SK-N-SH (cell line): ENCODE results near the gene GLYATL1. TPM values are rescaled to one million over a fixed set of nuclear protein-coding genes. Genes with fewer than 3 reads are reported as not detected.

ENCODE experiments used
- CTCF ChIA-PET: fragments of 300-600, 350-600 bp; formaldehyde crosslinking; extraction: SDS; loops from one replicate; lab custom pipeline; 2021; lab: Yijun Ruan, JAX
- POLR2A ChIA-PET: fragments of 350-600 bp; sonication (Branson Sonifier 250); formaldehyde crosslinking; extraction: SDS; loops from one replicate; lab custom pipeline; 2020; ENCODE audit warnings: antibody characterized with exemption, inconsistent platforms; lab: Yijun Ruan, JAX
- DNase-seq: peaks from one replicate; pipeline ENCODE4 v3.0.0; 2012
- H2AFZ ChIP-seq: fragments of 200-600 bp; sonication (generic); 2 replicates; pipeline ENCODE4 v1.8.1; 2016; ENCODE audit warnings: antibody characterized with exemption, mild to moderate bottlenecking, low read depth
- H3F3A ChIP-seq: fragments of 200-600 bp; sonication (generic); replicated peaks from 2 replicates; pipeline ENCODE3; 2016; ENCODE audit warnings: antibody characterized with exemption, mild to moderate bottlenecking; ENCODE audit not compliant: insufficient read depth
- H3K27ac ChIP-seq, 2 experiments: fragments of 200-500 bp in 1 of 2; fragments of 200-600 bp in 1 of 2; sonication (Bioruptor generic) in 1 of 2; sonication (generic), shearing (Covaris generic) in 1 of 2; 2 replicates each; pipeline versions ENCODE4 v1.5.1 to v1.6.1; 2014 to 2016; ENCODE audit warnings: low read depth in 2 of 2, inconsistent platforms in 1 of 2, low read length in 1 of 2, mild to moderate bottlenecking in 1 of 2, mixed read lengths in 1 of 2
- H3K27me3 ChIP-seq: fragments of 200-600 bp; sonication (generic), shearing (Covaris generic); 2 replicates; pipeline ENCODE4 v1.6.1; 2016; ENCODE audit warnings: mixed run types; ENCODE audit not compliant: insufficient read depth
- H3K36me3 ChIP-seq, 2 experiments: fragments of 200-500 bp in 1 of 2; fragments of 200-600 bp in 1 of 2; sonication (Bioruptor generic) in 1 of 2; sonication (generic) in 1 of 2; replicated peaks in 1 of 2; 2 replicates each; pipeline versions ENCODE3 to v1.5.1; 2014 to 2016; ENCODE audit warnings: low read length in 1 of 2, mild to moderate bottlenecking in 1 of 2; ENCODE audit not compliant: insufficient read depth in 2 of 2, control insufficient read depth in 1 of 2
- H3K4me1 ChIP-seq, 2 experiments: fragments of 200-500 bp in 1 of 2; fragments of 200-600 bp in 1 of 2; sonication (Bioruptor generic) in 1 of 2; sonication (generic), shearing (Covaris generic) in 1 of 2; 2 replicates each; pipeline versions ENCODE4 v1.5.1 to v1.6.1; 2014 to 2016; ENCODE audit warnings: low read depth in 1 of 2, low read length in 1 of 2, mixed run types in 1 of 2; ENCODE audit not compliant: insufficient read depth in 2 of 2, control insufficient read depth in 1 of 2
- H3K4me2 ChIP-seq: fragments of 200-600 bp; sonication (generic), shearing (Covaris generic); 2 replicates; pipeline ENCODE4 v1.6.1; 2017; ENCODE audit warnings: mixed run types
- H3K4me3 ChIP-seq, 2 experiments: fragments of 200-500 bp in 1 of 2; fragments of 200-600 bp in 1 of 2; sonication (Bioruptor generic) in 1 of 2; sonication (generic), shearing (Covaris generic) in 1 of 2; 2 replicates each; pipeline versions ENCODE4 v1.5.1 to v1.8.1; 2014 to 2016; ENCODE audit warnings: low read depth in 2 of 2, inconsistent platforms in 1 of 2, low read length in 1 of 2, mild to moderate bottlenecking in 1 of 2, mixed read lengths in 1 of 2, moderate library complexity in 1 of 2
- H3K79me2 ChIP-seq: fragments of 200-600 bp; sonication (generic); 2 replicates; pipeline ENCODE4 v1.8.1; 2017; ENCODE audit warnings: mild to moderate bottlenecking; ENCODE audit not compliant: insufficient read depth
- H3K9ac ChIP-seq: fragments of 200-600 bp; sonication (generic); 2 replicates; pipeline ENCODE4 v1.6.1; 2017; ENCODE audit warnings: mixed run types
- H3K9me2 ChIP-seq: fragments of 200-600 bp; sonication (generic); 2 replicates; pipeline ENCODE4 v1.6.1; 2017; ENCODE audit warnings: mixed run types
- H3K9me3 ChIP-seq: fragments of 200-600 bp; sonication (generic); 2 replicates; pipeline ENCODE4 v1.6.1; 2017; ENCODE audit warnings: mixed run types, mild to moderate bottlenecking, moderate library complexity
- H4K20me1 ChIP-seq: fragments of 200-600 bp; sonication (generic); 2 replicates; pipeline ENCODE4 v1.6.1; 2017; ENCODE audit warnings: mild to moderate bottlenecking, mixed run types; ENCODE audit not compliant: insufficient read depth
- CHD2 ChIP-seq: fragments of 150-350 bp; IDR thresholded peaks from 2 replicates; pipeline ENCODE4 v1.6.1; 2018; ENCODE audit warnings: low read length; ENCODE audit not compliant: partially characterized antibody
- CTCF ChIP-seq: fragments of 200-600 bp; sonication (generic); IDR thresholded peaks from 2 replicates; pipeline ENCODE4 v1.6.1; 2017; ENCODE audit warnings: antibody characterized with exemption, mild to moderate bottlenecking, moderate library complexity
- EP300 ChIP-seq, 2 experiments: IDR thresholded peaks; 2 replicates each; pipeline versions ENCODE4 v1.4.0 to v1.6.1; 2012; ENCODE audit warnings: borderline replicate concordance in 1 of 2, low read depth in 1 of 2, low read length in 1 of 2
- MEF2A ChIP-seq: IDR thresholded peaks from 2 replicates; pipeline ENCODE4 v1.4.0; 2012; ENCODE audit warnings: low read depth, borderline replicate concordance
- MXI1 ChIP-seq: IDR thresholded peaks from 2 replicates; pipeline ENCODE4 v1.6.1; 2012; ENCODE audit warnings: mild to moderate bottlenecking, low read depth, low read length, improper control_type of control experiment
- PBX3 ChIP-seq: IDR thresholded peaks from 2 replicates; pipeline ENCODE4; 2012
- POLR2AphosphoS5 ChIP-seq: IDR thresholded peaks from 2 replicates; pipeline ENCODE4 v1.6.1; 2012; ENCODE audit warnings: low read depth, low read length
- RAD21 ChIP-seq: IDR thresholded peaks from 2 replicates; pipeline ENCODE4 v1.6.1; 2012; ENCODE audit warnings: mild to moderate bottlenecking, low read length
- RCOR1 ChIP-seq: fragments of 150-350 bp; IDR thresholded peaks from 2 replicates; pipeline ENCODE4 v1.6.1; 2017; ENCODE audit warnings: antibody characterized with exemption, low read length
- RXRA ChIP-seq: IDR thresholded peaks from 2 replicates; pipeline ENCODE4 v1.4.0; 2012; ENCODE audit warnings: low read depth, mild to moderate bottlenecking, borderline replicate concordance
- SIN3A ChIP-seq: IDR thresholded peaks from 2 replicates; pipeline ENCODE4 v1.6.1; 2012; ENCODE audit warnings: low read depth, mild to moderate bottlenecking, low read length, moderate library complexity, borderline replicate concordance
- YY1 ChIP-seq: IDR thresholded peaks from 2 replicates; pipeline ENCODE4 v1.4.0; 2012; ENCODE audit warnings: low read depth, mild to moderate bottlenecking
- ZBTB33 ChIP-seq: IDR thresholded peaks from 2 replicates; pipeline ENCODE4 v1.4.0; 2012; ENCODE audit warnings: low read depth, borderline replicate concordance
- WGBS: methylation state at CpG from one replicate; pipeline ENCODE4 v1.1.6; 2017; ENCODE audit warnings: low lambda C conversion rate; 5-methylcytosine and 5-hydroxymethylcytosine counted together
- polyA plus RNA-seq, 3 experiments: library from polyadenylated mRNA; depleted of rRNA; stranded (reverse); fragments of >200 nt; gene quantifications; 2 replicates each; pipeline ENCODE4 v1.2.3, GENCODE V29; 2012

The GLYATL1 gene
- polyA plus RNA-seq, 1 of the 3 experiments (the other 2 are of a cell fraction): 0.21 TPM

GRCh38 chr11:58963551-58964104, 24.3 kb downstream of the GLYATL1 start:
- no peaks in the 10 kb centered on the region for H3K9me3 ChIP-seq
- H3F3A ChIP-seq: no peaks in the 10 kb centered on the region
- H3K9me2 ChIP-seq: no peaks in the 10 kb centered on the region
- peak; percentile 15 for DNase-seq
- ChIA-PET CTCF (no interaction called here), POLR2A (no interaction called here)
- H3K27ac ChIP-seq: no peak overlapping the region
- peak overlapping the region; percentile 74; the same call in 1 of the 2 replicates for H2AFZ ChIP-seq
- no peaks in the 10 kb centered on the region; a peak in 1 of 4 replicates for H3K4me1 ChIP-seq
- H3K4me3 ChIP-seq: peak overlapping the region; percentile 6 to 43; a peak in 2 of 4 replicates
- H3K27me3 ChIP-seq: peaks cover 35% of the 10 kb centered on the region; the same call in 1 of the 2 replicates
- no peak for TF ChIP-seq ZBTB33
- TF ChIP-seq MEF2A: no peak
- TF ChIP-seq SIN3A: no peak
- peak; percentile 27 for TF ChIP-seq CTCF
- TF ChIP-seq CHD2: no peak
- no peak for TF ChIP-seq MXI1
- no peak for TF ChIP-seq YY1
- TF ChIP-seq PBX3: peak; percentile 59
- TF ChIP-seq RAD21: peak; percentile 23
- no peak for TF ChIP-seq RCOR1
- no peak for TF ChIP-seq POLR2AphosphoS5
- TF ChIP-seq RXRA: no peak
- TF ChIP-seq EP300 (IDR thresholded peaks at IDR 0.05; ENCODE audit: borderline replicate concordance in 1 of 2, low read depth in 1 of 2, low read length in 1 of 2): no peak
- H3K36me3 ChIP-seq: no peaks in the 10 kb centered on the region
- H4K20me1 ChIP-seq: no peaks in the 10 kb centered on the region
- 12% methylated on average over 25 of the region's 27 CpGs for WGBS
- peak overlapping the region; percentile 59 for H3K4me2 ChIP-seq
- H3K79me2 ChIP-seq: no peaks in the 10 kb centered on the region
- no peak overlapping the region for H3K9ac ChIP-seq
